ENCODE measurements around the gene SLC6A4. TPM values are rescaled to one million over a fixed set of nuclear protein-coding genes. Genes with fewer than 3 reads are reported as not detected.

The SLC6A4 gene
- total and polyA plus RNA-seq, 10 donors: under 0.01 to 0.34 (median 0.15) TPM; not detected in 3

GRCh38 chr17:30225112-30225511 lies 10.4 kb downstream of the SLC6A4 start:
- no peaks in the 10 kb centered on the region for H3K4me1 ChIP-seq
- H3K36me3 ChIP-seq: no peaks in the 10 kb centered on the region
- no peaks in the 10 kb centered on the region for H3K9me3 ChIP-seq
- H3K27ac ChIP-seq: no peak overlapping the region
- 71 to 87% (median 85%) methylated on average over 3 of the region's 3 CpGs for WGBS, 5 donors
- H3K27me3 ChIP-seq (replicated peaks in 1 of 7): peaks cover 0 to 10% (median 0%) of the 10 kb centered on the region in 7 donors
- no peak overlapping the region for H3K4me3 ChIP-seq
- peak; percentile 2 for DNase-seq
- intact Hi-C loops (cut with DNase I; ENCODE audit: low total_unique reads): no loop called here
- TF ChIP-seq POLR2A (IDR thresholded peaks at IDR 0.05) (no peak), POLR2AphosphoS5 (IDR thresholded peaks at IDR 0.05) (no peak), CTCF (IDR thresholded peaks at IDR 0.05 in 8 of 11, conservative IDR thresholded peaks at IDR 0.05 in 3 of 11) (no peak)

GRCh38 chr17:30224419-30224960 lies 11.0 kb downstream of the SLC6A4 start:
- H3K27me3 ChIP-seq (replicated peaks in 1 of 7): peaks cover 0 to 10% (median 0%) of the 10 kb centered on the region in 7 donors
- H3K4me3 ChIP-seq: no peak overlapping the region
- TF ChIP-seq POLR2AphosphoS5 (IDR thresholded peaks at IDR 0.05) (no peak), CTCF (IDR thresholded peaks at IDR 0.05 in 8 of 11, conservative IDR thresholded peaks at IDR 0.05 in 3 of 11) (no peak), POLR2A (IDR thresholded peaks at IDR 0.05) (no peak)
- DNase-seq: peak; percentile 13
- H3K27ac ChIP-seq: no peak overlapping the region
- no peaks in the 10 kb centered on the region for H3K36me3 ChIP-seq
- intact Hi-C loops (cut with DNase I; ENCODE audit: low total_unique reads): no loop called here
- H3K9me3 ChIP-seq: no peaks in the 10 kb centered on the region
- no peaks in the 10 kb centered on the region for H3K4me1 ChIP-seq
- 68 to 88% (median 79%) methylated on average over 8 of the region's 8 CpGs for WGBS, 5 donors

- 78 to 97% (median 91%) methylated on average over 13 of the region's 13 CpGs for WGBS, 5 donors
- peak; percentile 29 for DNase-seq
- H3K4me1 ChIP-seq: no peaks in the 10 kb centered on the region
- no peak for TF ChIP-seq CTCF (IDR thresholded peaks at IDR 0.05 in 8 of 11, conservative IDR thresholded peaks at IDR 0.05 in 3 of 11)
- TF ChIP-seq POLR2A (IDR thresholded peaks at IDR 0.05): no peak
- TF ChIP-seq POLR2AphosphoS5 (IDR thresholded peaks at IDR 0.05): no peak
- peaks cover 0 to 3% (median 0%) of the 10 kb centered on the region in 7 donors for H3K27me3 ChIP-seq (replicated peaks in 1 of 7)
- no peak overlapping the region for H3K4me3 ChIP-seq
- no peak overlapping the region for H3K27ac ChIP-seq
- intact Hi-C loops (cut with DNase I; ENCODE audit: low total_unique reads): no loop called here
- H3K36me3 ChIP-seq: no peaks in the 10 kb centered on the region
- no peaks in the 10 kb centered on the region for H3K9me3 ChIP-seq
Measured at GRCh38 chr17:30222721-30223175, 12.7 kb downstream of the SLC6A4 start.

GRCh38 chr17:30222251-30222650 lies 13.2 kb downstream of the SLC6A4 start:
- WGBS, 5 donors: 75 to 92% (median 84%) methylated on average over 4 of the region's 4 CpGs
- H3K27me3 ChIP-seq (replicated peaks in 1 of 7): peaks cover 0 to 3% (median 0%) of the 10 kb centered on the region in 7 donors
- intact Hi-C loops (cut with DNase I; ENCODE audit: low total_unique reads): no loop called here
- peak; percentile 19 for DNase-seq
- H3K4me3 ChIP-seq: no peak overlapping the region
- H3K9me3 ChIP-seq: no peaks in the 10 kb centered on the region
- TF ChIP-seq POLR2A (IDR thresholded peaks at IDR 0.05) (no peak), CTCF (IDR thresholded peaks at IDR 0.05 in 8 of 11, conservative IDR thresholded peaks at IDR 0.05 in 3 of 11) (no peak), POLR2AphosphoS5 (IDR thresholded peaks at IDR 0.05) (no peak)
- no peaks in the 10 kb centered on the region for H3K36me3 ChIP-seq
- no peaks in the 10 kb centered on the region for H3K4me1 ChIP-seq
- no peak overlapping the region for H3K27ac ChIP-seq

Measured in spleen (tissue), 11 donors.